Tibial nerve (tissue), 4 donors: ENCODE data around the gene NEO1. TPM values are rescaled to one million over a fixed set of nuclear protein-coding genes. Genes with fewer than 3 reads are reported as not detected.

Experiments used
- DNase-seq, 2 donors: peaks; one replicate each; pipeline ENCODE4 v3.0.0-alpha.2; 2019; ENCODE audit warnings: low spot score in 2 of 2
- H3K27ac ChIP-seq, 4 donors: fragments of 200-600 bp; sonication (generic) in 3 of 4; one replicate each; pipeline ENCODE4 v1.5.1; 2017 to 2019; ENCODE audit warnings: mild to moderate bottlenecking in 1 of 4
- H3K27me3 ChIP-seq, 2 donors: fragments of 200-600 bp; sonication (generic) in 1 of 2; one replicate each; pipeline versions ENCODE4 v1.5.1 to v1.6.0; 2017 to 2019
- H3K36me3 ChIP-seq, 3 donors: fragments of 200-600 bp; sonication (generic); one replicate each; pipeline ENCODE4 v1.5.1; 2018 to 2019
- H3K4me1 ChIP-seq, 4 donors: fragments of 200-600 bp; sonication (generic) in 3 of 4; one replicate each; pipeline ENCODE4 v1.5.1; 2017 to 2019
- H3K4me3 ChIP-seq, 4 donors: fragments of 200-600 bp; sonication (generic) in 3 of 4; one replicate each; pipeline ENCODE4 v1.5.1; 2017 to 2019; ENCODE audit warnings: mild to moderate bottlenecking in 1 of 4, moderate library complexity in 1 of 4
- H3K9me3 ChIP-seq, 4 donors: fragments of 200-600 bp; sonication (generic) in 3 of 4; one replicate each; pipeline ENCODE4 v1.5.1; 2017 to 2019
- CTCF ChIP-seq, 5 experiments: fragments of 200-600 bp in 3 of 5; fragments of 450-650 bp in 2 of 5; sonication (generic) in 3 of 5; IDR thresholded peaks; one replicate each; pipeline ENCODE4 v1.5.1; 2016 to 2019; ENCODE audit warnings: antibody characterized with exemption in 5 of 5, mild to moderate bottlenecking in 3 of 5, moderate library complexity in 2 of 5
- EP300 ChIP-seq, 2 donors: sonication (generic); formaldehyde crosslinking; IDR thresholded peaks; one replicate each; pipeline ENCODE4 v1.6.1; 2017; ENCODE audit warnings: antibody characterized with exemption in 2 of 2, mild to moderate bottlenecking in 1 of 2
- POLR2A ChIP-seq, 2 donors: fragments of 450-650 bp; IDR thresholded peaks; one replicate each; pipeline ENCODE4 v1.6.1; 2017; ENCODE audit warnings: antibody characterized with exemption in 2 of 2, mild to moderate bottlenecking in 2 of 2, moderate library complexity in 2 of 2
- WGBS, 2 donors: methylation state at CpG; one replicate each; pipeline ENCODE4 v1.1.5; 2018; 5-methylcytosine and 5-hydroxymethylcytosine counted together
- total RNA-seq, 4 donors: library from RNA; depleted of rRNA; stranded (reverse); fragments of >200 nt; gene quantifications; one replicate each; pipeline ENCODE4 v1.1.0, GENCODE V29; 2016

The NEO1 gene
- total RNA-seq, 4 donors from 2014 or later, result 18.6 to 48.3 (median 41.4) TPM

GRCh38 chr15:73237910-73238309 lies 185.6 kb downstream of the NEO1 start:
- H3K27ac ChIP-seq, result no peak overlapping the region
- no peak for DNase-seq
- no peaks in the 10 kb centered on the region for H3K27me3 ChIP-seq
- WGBS, 2 donors, result 60 to 71% methylated on average over 3 of the region's 3 CpGs
- no peaks in the 10 kb centered on the region for H3K9me3 ChIP-seq
- peaks cover 0 to 4% (median 0%) of the 10 kb centered on the region in 4 donors for H3K4me1 ChIP-seq
- peaks cover 0 to 13% (median 0%) of the 10 kb centered on the region in 3 donors for H3K36me3 ChIP-seq
- no peak overlapping the region for H3K4me3 ChIP-seq
- TF ChIP-seq POLR2A (IDR thresholded peaks at IDR 0.05) (no peak), EP300 (IDR thresholded peaks at IDR 0.05) (no peak), CTCF (IDR thresholded peaks at IDR 0.05) (no peak)

GRCh38 chr15:73239564-73240215 lies 187.4 kb downstream of the NEO1 start:
- H3K27ac ChIP-seq, result no peak overlapping the region
- H3K27me3 ChIP-seq, result no peaks in the 10 kb centered on the region
- peaks cover 0 to 19% (median 0%) of the 10 kb centered on the region in 3 donors for H3K36me3 ChIP-seq
- no peak overlapping the region for H3K4me3 ChIP-seq
- peaks cover 0 to 4% (median 0%) of the 10 kb centered on the region in 4 donors for H3K4me1 ChIP-seq
- WGBS, 2 donors, result 85 to 91% methylated on average over 10 of the region's 10 CpGs
- no peak for DNase-seq
- no peaks in the 10 kb centered on the region for H3K9me3 ChIP-seq
- TF ChIP-seq EP300 (IDR thresholded peaks at IDR 0.05), result no peak
- no peak for TF ChIP-seq CTCF (IDR thresholded peaks at IDR 0.05)
- TF ChIP-seq POLR2A (IDR thresholded peaks at IDR 0.05), result no peak

- H3K4me3 ChIP-seq, result no peak overlapping the region
- no peaks in the 10 kb centered on the region for H3K9me3 ChIP-seq
- H3K36me3 ChIP-seq, result peaks cover 0 to 25% (median 0%) of the 10 kb centered on the region in 3 donors
- no peak overlapping the region for H3K27ac ChIP-seq
- H3K4me1 ChIP-seq, result peaks cover 0 to 4% (median 0%) of the 10 kb centered on the region in 4 donors
- no peaks in the 10 kb centered on the region for H3K27me3 ChIP-seq
- no peak for TF ChIP-seq EP300 (IDR thresholded peaks at IDR 0.05)
- peak; percentile 70 to 86 (median 78) for TF ChIP-seq CTCF (IDR thresholded peaks at IDR 0.05)
- TF ChIP-seq POLR2A (IDR thresholded peaks at IDR 0.05), result no peak
- WGBS, 2 donors, result 39 to 43% methylated on average over 4 of the region's 4 CpGs
- DNase-seq, result peak; percentile 63 to 91
These were observed 188.7 kb downstream of the NEO1 start for GRCh38 chr15:73240866-73241499.

- H3K4me3 ChIP-seq, result no peak overlapping the region
- H3K4me1 ChIP-seq, result no peaks in the 10 kb centered on the region
- WGBS, 2 donors, result 78 to 80% methylated on average over 6 of the region's 6 CpGs
- H3K27ac ChIP-seq, result no peak overlapping the region
- H3K9me3 ChIP-seq, result no peaks in the 10 kb centered on the region
- TF ChIP-seq POLR2A (IDR thresholded peaks at IDR 0.05), result no peak
- TF ChIP-seq CTCF (IDR thresholded peaks at IDR 0.05), result no peak
- TF ChIP-seq EP300 (IDR thresholded peaks at IDR 0.05), result no peak
- DNase-seq, result no peak
- peaks cover 0 to 34% (median 0%) of the 10 kb centered on the region in 3 donors for H3K36me3 ChIP-seq
- H3K27me3 ChIP-seq, result no peaks in the 10 kb centered on the region
These were observed 192.1 kb downstream of the NEO1 start for GRCh38 chr15:73244333-73244732.

- no peaks in the 10 kb centered on the region for H3K9me3 ChIP-seq
- H3K4me3 ChIP-seq, result no peak overlapping the region
- H3K4me1 ChIP-seq, result no peaks in the 10 kb centered on the region
- no peak for DNase-seq
- H3K27me3 ChIP-seq, result no peaks in the 10 kb centered on the region
- H3K36me3 ChIP-seq, result peaks cover 0 to 37% (median 0%) of the 10 kb centered on the region in 3 donors
- no peak overlapping the region for H3K27ac ChIP-seq
- TF ChIP-seq EP300 (IDR thresholded peaks at IDR 0.05) (no peak), POLR2A (IDR thresholded peaks at IDR 0.05) (no peak), CTCF (IDR thresholded peaks at IDR 0.05) (no peak)
These were observed 194.2 kb downstream of the NEO1 start for GRCh38 chr15:73246439-73246838.
